Measurements from ENCODE around the gene NTMT2. TPM values are rescaled to one million over a fixed set of nuclear protein-coding genes. Genes with fewer than 3 reads are reported as not detected.

The NTMT2 gene
- total and polyA plus RNA-seq, 9 of the 15 experiments (the other 6 are each of a cell fraction or from before 2014, with no cell fraction given), result not detected

DNA sequence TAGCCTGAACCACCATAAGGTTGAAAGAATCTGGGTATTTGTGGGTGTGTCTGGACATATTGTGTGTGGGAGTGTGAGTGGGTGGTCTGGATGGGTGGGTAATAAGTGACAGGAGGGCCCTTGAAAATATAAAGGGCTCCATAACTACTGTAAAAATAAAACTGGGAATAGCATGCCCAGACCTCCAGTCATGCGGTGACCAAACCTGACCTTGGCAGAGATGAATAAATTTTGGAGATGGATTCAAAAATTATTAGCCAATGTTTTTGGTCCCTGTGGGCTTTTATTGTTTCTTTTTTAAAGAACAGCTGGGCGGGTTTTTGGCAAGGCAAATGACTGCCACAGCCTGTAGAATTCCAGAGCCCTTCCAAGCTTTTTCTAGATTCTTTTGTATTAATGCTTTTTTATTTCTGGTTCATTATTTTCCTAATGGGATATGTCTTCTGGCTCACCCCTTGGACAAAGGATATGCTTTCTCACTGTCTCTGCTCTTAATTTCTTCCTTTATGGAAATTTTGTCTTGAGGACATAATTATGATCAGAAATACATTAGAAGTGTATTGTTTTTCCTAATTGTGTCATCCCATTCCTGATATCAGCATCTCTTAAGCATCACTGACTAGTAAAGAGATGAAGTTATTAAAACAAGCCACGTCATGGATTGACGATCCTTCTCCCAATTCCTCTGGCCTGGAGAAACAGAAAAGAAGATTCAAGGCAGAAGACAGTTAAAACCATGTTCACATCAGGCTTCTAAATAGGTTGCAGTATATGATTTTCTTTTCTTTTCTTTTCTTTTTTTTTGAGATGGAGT lies 69.5 kb downstream of the NTMT2 start:
- BruUV-seq (replicated peaks), result no TSS peak
- Histone ChIP-seq H3K27me3 (ENCODE audit: control insufficient read depth in 2 of 2, insufficient read depth in 2 of 2, low read length in 2 of 2) (no peaks in the 10 kb centered on the region), H3K79me2 (ENCODE audit: control insufficient read depth, insufficient read depth, low read length) (no peaks in the 10 kb centered on the region), H3K4me3 (no peak overlapping the region), H3K36me3 (ENCODE audit: control insufficient read depth, insufficient read depth, low read length) (no peaks in the 10 kb centered on the region), H3K9me1 (ENCODE audit: control insufficient read depth, insufficient read depth, low read length) (no peaks in the 10 kb centered on the region), H3K9me3 (replicated peaks; ENCODE audit: control insufficient read depth, insufficient read depth, low read depth, low read length) (no peaks in the 10 kb centered on the region), H4K20me1 (replicated peaks; ENCODE audit: control insufficient read depth, insufficient read depth, low read length) (no peaks in the 10 kb centered on the region), H3K27ac (ENCODE audit: extremely low read depth, low read depth, low read length) (no peak overlapping the region), H3K9ac (ENCODE audit: insufficient read depth in 1 of 2, low read depth in 2 of 2, low read length in 2 of 2) (no peak overlapping the region), H3K4me1 (replicated peaks in 1 of 2; ENCODE audit: control insufficient read depth in 2 of 2, insufficient read depth in 2 of 2, low read length in 2 of 2) (no peaks in the 10 kb centered on the region), H3K4me2 (ENCODE audit: insufficient read depth, low read length) (no peak overlapping the region), H2AFZ (ENCODE audit: low read depth, low read length) (no peak overlapping the region)
- 6% methylated on average over 4 of the region's 4 CpGs for WGBS (ENCODE audit: insufficient coverage, low coverage, missing lambda C conversion rate)
- in situ Hi-C loops (cut with MboI), result no loop called here
- ATAC-seq, result no peak
- no peak for FAIRE-seq
- POLR2A ChIA-PET, result no interaction called here
- CTCF ChIA-PET (ENCODE audit: low intra/inter-chr PET ratio), result no interaction called here
- intact Hi-C loops (cut with micrococcal nuclease), result no loop called here
- TF ChIP-seq BACH1 (tag; IDR thresholded peaks at IDR 0.05) (no peak), CGGBP1 (CRISPR knock-in tag; IDR thresholded peaks at IDR 0.05) (no peak), ZNF23 (CRISPR knock-in tag; IDR thresholded peaks at IDR 0.05) (no peak), TFE3 (CRISPR knock-in tag; IDR thresholded peaks at IDR 0.05) (no peak), ZNF699 (CRISPR knock-in tag; IDR thresholded peaks at IDR 0.05; ENCODE audit: insufficient replicate concordance) (no peak), TAF1 (IDR thresholded peaks at IDR 0.05; ENCODE audit: control insufficient read depth, extremely low read depth, insufficient read depth, low read length, severe bottlenecking) (no peak), ZNF639 (CRISPR knock-in tag; conservative IDR thresholded peaks at IDR 0.05 in 1 of 2, IDR thresholded peaks at IDR 0.05 in 1 of 2) (no peak), TCF7L2 (IDR thresholded peaks at IDR 0.05; ENCODE audit: low read depth, low read length) (no peak), RHOXF2B (CRISPR knock-in tag; conservative IDR thresholded peaks at IDR 0.05) (no peak), MEIS2 (IDR thresholded peaks at IDR 0.05; ENCODE audit: partially characterized antibody) (no peak)
- TF ChIP-seq, protein P1, sequence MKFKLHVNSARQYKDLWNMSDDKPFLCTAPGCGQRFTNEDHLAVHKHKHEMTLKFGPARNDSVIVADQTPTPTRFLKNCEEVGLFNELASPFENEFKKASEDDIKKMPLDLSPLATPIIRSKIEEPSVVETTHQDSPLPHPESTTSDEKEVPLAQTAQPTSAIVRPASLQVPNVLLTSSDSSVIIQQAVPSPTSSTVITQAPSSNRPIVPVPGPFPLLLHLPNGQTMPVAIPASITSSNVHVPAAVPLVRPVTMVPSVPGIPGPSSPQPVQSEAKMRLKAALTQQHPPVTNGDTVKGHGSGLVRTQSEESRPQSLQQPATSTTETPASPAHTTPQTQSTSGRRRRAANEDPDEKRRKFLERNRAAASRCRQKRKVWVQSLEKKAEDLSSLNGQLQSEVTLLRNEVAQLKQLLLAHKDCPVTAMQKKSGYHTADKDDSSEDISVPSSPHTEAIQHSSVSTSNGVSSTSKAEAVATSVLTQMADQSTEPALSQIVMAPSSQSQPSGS (CRISPR knock-in tag; IDR thresholded peaks at IDR 0.05), result no peak
- DNase-seq (ENCODE audit: extremely low read depth in 1 of 4, low spot score in 3 of 4), result no peak
